GM12872 (cell line): ENCODE measurements around the gene NUP214.
A peak's percentile ranks its signal among the peaks of the same experiment; 100 is the strongest.

ENCODE experiments used
- TF ChIP-seq, protein P1 (sequence below): IDR thresholded peaks from 3 replicates; pipeline ENCODE4 v1.5.1; 2011; ENCODE audit warnings: low read depth, mild to moderate bottlenecking, low read length, moderate library complexity; ENCODE audit not compliant: insufficient read depth

NUP214 gene

DNA sequence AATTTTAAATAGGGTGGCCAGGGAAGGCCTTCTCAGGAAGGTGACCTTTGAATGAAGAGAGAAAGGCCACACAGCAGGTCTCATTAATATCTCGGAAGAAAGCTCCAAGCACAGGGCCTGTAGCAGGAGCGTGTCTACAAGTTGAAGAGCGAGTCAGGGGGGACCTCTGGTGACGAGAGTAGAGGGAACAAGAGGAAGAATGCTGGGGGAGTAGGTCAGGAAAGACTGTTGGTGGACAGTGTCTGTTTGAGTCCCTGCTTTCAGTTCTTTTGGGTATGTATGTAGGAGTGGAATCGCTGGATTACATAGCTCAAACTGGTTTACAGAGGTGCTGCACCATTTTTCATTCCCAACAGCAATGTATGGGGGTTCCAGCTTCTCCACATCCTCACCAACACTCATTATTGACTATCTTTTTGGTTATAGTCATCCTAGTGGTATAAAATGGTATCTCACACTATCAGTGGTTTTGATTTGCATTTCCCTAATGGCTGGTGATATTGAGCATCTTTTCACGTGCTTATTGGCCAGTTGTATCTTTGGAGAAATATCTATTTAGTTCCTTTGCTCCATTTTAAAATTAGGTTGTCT lies 55.8 kb downstream of the NUP214 start:
- TF ChIP-seq, protein P1, sequence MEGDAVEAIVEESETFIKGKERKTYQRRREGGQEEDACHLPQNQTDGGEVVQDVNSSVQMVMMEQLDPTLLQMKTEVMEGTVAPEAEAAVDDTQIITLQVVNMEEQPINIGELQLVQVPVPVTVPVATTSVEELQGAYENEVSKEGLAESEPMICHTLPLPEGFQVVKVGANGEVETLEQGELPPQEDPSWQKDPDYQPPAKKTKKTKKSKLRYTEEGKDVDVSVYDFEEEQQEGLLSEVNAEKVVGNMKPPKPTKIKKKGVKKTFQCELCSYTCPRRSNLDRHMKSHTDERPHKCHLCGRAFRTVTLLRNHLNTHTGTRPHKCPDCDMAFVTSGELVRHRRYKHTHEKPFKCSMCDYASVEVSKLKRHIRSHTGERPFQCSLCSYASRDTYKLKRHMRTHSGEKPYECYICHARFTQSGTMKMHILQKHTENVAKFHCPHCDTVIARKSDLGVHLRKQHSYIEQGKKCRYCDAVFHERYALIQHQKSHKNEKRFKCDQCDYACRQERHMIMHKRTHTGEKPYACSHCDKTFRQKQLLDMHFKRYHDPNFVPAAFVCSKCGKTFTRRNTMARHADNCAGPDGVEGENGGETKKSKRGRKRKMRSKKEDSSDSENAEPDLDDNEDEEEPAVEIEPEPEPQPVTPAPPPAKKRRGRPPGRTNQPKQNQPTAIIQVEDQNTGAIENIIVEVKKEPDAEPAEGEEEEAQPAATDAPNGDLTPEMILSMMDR = peak; percentile 32; the same call in 1 of the 3 replicates

DNA sequence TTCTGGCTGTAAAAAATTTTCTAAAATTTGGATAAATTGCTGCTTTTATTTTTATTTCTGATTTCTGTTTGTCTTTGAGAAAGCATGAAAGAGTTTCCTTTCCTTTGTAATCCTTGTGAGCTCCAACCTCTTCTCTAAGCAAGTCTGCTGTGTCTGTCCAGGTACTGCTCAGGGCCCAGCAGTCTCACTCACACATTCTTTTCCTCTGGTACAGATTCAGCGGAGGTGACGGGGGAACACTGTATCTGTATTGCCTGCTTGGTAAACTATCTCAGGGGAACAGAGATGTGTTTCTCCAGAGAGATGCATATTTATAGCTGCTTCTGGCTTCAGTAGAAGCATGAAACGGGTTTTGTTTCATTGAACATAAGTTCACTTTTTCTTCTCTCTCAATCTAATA lies 60.5 kb downstream of the NUP214 start:
- TF ChIP-seq, protein P1 = no peak

DNA sequence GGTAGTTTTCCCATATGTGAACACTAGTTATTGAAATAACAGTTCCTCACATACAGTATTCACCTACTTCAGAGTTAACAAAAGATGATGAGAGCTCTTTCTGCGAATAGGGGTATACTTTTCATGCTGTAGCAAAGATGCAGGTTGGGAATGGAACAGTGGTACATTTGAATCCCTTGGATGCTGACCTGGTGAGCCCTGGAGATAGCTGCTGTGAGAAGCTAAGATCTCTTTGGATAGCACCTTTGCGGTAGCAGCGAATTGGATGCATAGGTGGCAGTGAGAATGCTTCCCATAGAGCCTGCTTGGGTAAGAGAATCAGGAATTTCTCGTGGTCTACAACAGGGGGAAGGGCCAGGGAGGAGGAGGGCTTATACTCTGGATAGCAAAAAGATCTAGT lies 61.2 kb downstream of the NUP214 start:
- TF ChIP-seq, protein P1 = no peak

DNA sequence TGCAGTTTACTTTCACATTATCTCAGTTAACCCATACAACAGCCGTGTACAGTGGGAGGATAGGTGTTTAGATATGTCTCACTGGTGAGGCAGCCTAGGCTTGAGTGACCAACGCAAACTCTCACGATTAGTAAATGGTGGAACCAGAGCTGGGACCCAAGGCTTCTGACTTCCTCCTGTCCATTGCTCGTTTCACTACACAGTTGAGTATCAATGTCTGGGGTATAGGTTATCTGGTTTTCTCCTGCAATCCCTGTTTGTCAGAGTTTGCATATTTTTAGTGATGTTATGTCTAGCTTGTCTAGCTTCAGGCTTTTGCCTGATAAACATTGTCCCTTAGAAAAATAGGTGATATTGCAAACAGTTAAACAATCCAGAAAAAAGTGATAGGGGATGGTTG lies 62.6 kb downstream of the NUP214 start:
- TF ChIP-seq, protein P1 = no peak

DNA sequence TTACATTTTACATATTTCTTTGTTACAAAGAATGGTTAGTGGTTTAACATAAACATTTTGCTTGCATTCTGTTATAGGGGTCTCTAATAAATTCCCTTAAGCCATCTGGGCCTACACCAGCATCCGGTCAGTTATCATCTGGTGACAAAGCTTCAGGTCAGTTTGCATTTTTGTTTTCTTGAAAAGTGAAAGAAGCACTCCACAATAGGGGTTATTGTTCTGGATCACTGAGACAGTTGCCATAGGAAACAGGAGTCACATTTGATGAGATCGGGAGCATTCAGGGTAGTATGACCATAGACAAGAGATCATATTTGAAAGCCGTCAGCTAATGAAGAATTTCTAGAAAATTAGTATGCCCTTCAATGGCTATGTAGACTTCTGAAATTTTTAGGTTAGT lies 63.6 kb downstream of the NUP214 start:
- TF ChIP-seq, protein P1 = no peak

DNA sequence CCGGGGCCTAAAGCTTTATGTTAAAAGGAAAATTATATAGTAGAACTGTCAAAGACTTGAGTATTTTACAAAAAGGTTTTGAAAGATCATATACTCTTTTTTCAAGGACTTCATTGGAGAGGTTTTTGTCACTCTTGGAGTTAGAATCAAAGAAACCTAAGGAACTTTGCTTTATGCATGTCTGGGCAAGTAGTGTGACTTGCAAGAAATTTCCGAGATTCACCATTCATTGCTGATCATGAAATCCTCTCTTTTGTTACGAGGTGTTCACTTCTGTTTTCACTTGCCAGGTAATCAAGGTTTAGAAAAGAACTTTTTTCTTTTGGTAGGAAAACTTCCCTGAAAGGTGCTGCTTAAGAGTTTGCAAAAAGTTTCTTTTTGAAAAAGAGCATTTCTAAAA lies 64.8 kb downstream of the NUP214 start:
- TF ChIP-seq, protein P1 = no peak

DNA sequence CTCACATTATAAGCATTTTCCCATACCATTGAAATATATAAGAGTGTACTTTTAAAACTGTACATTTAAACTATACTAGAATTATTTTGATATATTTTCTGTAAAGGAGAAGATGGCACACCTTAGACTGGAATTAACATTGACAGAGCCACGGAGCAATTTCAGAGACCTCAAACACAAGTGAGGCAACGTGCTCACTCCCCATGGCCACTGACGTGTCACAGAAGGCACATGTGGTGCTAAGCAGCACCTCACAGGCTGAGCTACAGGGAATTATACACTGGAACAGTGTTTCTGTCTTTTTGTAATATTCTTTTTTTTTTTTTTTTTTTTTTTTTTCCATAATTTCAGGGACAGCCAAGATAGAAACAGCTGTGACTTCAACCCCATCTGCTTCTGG lies 66.5 kb downstream of the NUP214 start:
- TF ChIP-seq, protein P1 = no peak
